NCI-H748 treated with DMSO at 0.1 percent for 48 hours (cell line): ENCODE data around the gene CCDC12.

Experiments used
- DNase-seq: peaks from one replicate; lab custom pipeline; 2025; lab: John Stamatoyannopoulos, UW

CCDC12 gene

DNA sequence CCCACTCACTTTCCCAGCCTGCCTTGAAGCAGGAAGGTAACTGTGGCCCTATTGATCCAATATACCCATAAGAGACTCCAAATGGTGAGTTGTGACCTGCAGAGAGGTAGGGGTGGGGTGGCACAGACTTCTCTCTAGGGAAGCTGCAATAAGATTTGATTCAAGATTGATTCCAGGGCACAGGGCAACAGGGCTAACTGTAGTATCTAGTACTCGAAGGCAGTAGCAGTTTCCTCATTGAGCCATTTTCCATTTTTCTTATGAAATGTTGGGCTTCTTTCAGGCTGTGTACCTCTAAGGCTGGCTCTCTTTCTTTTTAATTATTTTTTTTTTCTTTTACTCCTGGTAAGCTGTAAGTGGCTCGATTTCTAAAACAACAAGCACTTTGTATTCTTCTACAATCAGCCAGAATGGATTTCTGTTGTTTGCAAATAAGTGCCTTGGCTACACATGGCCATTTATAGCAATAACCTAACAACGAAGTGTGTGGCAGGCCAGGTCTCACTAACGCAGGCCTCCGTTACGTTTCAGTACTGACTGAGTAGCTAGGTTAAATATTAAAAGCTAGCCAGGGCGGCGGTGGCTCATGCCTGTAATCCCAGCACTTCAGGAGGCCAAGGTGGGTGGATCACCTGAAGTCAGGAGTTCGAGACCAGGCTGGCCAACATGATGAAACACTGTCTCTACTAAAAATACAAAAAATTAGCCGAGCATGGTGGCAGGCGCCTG is 19.3 kb downstream of the CCDC12 start:
- DNase-seq = no peak

DNA sequence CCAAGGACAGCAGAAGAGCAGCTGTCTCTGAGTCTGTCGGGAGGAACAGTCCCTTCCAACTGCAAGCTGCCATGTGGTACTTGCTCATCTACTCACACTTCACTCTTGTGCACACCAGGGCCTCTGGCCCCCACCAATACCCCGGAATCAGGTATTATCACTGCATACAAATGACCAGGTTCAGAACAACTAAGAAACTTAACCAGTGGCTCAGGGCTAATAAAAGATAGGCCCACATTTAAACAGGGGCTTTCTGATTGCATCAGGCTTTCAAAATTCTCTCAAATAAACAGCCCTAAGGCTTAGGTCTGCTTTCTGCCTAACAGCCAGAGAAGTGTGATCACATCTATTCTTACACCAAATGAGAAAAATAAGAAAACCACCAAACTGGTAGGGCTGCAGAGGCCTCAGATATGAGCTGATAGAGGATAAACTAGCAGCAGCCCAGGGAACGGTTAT is 20.7 kb downstream of the CCDC12 start:
- DNase-seq = no peak

DNA sequence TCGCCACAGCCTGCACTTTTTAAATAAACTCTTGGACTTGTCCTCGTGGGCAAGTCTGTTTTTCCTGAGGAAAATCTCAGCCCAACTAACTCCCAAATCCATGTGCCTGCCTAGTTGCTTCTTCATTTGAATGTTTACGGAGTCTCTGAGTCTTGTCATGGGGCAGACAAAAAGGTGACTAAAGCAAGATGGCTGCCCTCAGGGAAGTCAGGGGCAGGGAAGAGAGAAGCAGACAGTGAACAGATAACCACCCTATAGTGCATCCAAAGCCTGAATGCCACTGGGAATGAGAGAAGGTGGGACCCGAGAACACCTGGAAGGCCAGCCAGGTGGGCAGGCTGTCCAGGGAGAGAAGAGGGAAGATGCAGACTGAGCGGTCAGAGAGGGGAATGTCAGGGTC is 21.4 kb downstream of the CCDC12 start:
- no peak for DNase-seq

DNA sequence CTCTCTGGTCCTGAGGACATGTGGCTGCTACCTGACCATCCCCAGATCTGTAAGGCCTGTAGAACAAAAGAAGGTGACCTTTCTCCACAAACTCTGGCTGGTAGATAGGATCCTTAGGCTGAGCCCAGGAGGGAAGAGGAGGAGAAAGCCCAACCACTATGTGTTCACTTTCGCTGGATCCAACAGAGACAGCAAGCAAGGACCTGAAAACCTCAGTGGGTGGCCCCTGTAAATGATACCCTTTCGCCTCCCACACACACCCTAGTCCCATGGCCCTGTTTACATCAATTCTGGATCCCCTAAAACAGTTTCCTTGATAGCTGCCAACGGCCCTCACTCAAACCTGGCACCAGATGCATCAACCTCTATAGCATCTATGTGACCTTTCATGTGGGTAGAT is 22.4 kb downstream of the CCDC12 start:
- DNase-seq = no peak

DNA sequence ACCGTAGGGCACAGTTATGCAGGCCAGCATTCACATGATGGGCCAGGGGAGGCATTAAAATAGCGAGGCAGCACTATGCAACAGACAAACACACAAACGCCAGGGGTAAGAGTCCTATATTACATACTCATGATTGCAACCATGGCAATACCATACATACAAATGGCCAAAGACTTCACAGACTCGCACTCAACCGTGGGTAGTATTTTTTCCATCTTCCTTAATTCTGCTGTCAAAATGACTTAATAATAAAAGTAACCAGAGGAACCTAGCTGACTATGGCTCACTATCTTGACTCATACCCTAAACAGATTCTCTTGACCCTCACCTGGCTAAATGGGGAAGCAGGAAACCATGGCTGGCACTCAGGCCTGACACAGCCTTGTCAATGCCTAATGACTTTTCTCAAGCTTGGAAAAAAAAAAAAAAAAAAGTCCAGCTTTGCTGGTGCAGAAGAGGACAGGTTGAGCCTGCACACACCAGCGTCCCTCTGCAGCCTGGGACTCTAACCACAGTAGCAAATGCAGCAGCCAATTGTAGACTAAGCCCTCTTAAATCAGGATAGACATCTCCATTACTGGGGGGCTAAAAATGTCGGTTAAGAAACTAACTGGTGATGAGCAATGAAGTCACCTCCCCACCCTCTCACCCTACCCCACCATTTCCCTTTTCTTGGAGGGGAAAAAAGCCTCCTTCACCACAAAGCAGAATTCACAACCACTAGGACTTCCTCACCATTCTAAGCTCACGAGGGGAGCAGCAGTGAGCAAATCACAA is 23.1 kb downstream of the CCDC12 start:
- no peak for DNase-seq

DNA sequence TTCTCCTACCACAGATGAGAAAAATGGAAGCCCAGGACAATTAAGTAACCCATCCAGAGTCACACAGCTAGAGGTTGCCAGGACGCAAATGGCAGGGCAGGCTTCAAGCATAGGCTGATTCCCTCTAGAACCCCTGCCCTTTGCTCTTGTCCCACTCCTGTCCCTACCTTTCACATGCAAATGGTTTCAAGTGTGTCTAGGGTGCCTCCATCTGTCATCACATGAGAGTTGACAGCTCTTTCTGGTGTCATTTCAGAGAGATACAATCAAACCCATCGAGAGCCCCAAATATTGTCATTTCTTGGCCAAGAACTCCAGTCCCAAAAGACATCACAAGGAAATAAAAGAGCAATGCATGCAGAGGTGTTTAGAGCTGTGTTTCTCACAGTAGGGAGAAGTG is 23.7 kb downstream of the CCDC12 start:
- DNase-seq = no peak

DNA sequence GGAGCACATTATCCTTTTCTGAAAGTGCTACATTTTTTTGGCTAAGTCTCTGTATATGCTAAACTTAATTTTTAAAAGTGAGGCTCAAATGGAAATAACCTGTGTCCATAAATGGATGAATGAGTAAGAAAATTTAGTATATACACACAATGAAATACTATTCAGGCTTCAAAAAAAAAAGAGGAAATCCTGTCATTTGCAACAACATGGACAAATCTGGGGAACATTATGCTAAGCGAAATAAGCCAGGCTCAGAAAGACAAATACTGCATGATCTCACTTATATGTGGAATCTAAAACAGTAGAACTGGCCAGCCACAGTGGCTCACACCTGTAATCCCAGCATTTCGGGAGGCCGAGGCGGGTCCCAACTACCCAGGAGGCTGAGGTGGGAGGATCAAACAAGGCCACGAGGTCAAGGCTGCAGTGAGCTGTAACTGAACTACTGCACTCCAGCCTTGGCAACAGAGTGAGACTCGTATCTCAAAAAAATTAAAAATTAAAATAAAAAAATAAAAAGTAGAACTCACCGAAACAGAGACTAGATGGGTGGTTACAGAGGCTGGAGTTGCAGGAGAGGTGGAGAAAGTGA is 25.8 kb downstream of the CCDC12 start:
- no peak for DNase-seq

DNA sequence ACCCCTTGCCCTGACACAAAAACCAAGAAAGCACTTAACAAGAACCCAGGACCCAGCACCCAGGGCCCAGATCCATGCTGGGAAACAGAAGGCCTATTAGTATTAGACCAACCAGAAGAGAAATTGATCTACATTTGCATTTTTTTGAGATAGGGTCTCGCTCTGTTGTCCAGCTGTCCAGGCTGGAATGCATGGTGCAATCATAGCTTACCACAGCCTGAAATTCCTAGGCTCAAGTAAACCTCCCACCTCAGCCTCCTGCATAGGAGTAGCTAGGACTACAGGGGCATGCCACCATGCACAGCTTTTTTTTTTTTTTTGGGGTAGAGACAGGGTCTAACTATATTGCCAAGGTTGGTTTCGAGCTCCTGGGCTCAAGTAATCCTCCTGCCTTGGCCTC is 26.4 kb downstream of the CCDC12 start:
- no peak for DNase-seq

DNA sequence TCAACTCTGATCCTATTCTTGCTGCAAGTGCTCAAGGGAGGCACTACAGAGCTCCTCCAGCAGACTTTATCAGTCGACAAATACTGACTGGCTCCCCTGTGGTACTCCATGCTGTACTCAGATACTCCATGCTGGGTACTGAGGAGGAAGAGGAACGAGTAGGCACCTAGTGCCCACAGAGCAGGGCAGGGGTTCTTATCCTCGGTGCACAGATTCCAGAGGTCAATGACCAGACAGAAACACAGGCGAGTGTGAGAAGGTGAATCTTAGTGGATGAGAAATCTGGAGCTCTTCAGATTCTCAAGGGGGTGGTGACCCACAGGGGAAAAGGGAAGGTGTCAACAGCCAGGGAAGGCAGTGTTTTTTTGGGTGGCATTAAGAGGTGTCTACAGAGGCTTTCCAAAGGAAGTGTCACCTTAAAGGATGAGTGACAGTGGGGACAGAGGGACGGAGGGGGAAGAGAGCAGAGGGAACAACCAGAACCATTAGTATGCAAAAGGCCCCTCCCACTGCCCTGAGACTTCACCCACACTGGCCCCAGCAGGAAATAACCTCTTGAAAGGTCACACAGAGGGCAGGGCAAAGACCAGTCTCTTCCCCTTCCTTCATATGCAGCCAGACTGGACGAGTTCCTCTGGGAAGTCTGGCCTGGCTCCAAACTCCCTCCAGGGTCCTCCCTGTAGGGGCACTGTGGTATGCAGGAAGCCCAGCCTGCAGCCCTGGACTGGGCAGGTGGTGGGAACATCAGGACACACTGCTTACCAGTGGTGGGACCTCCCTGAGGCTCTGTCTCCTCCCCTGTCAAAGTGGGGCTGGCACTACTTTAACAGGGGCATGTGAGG is 27.5 kb downstream of the CCDC12 start:
- no peak for DNase-seq

DNA sequence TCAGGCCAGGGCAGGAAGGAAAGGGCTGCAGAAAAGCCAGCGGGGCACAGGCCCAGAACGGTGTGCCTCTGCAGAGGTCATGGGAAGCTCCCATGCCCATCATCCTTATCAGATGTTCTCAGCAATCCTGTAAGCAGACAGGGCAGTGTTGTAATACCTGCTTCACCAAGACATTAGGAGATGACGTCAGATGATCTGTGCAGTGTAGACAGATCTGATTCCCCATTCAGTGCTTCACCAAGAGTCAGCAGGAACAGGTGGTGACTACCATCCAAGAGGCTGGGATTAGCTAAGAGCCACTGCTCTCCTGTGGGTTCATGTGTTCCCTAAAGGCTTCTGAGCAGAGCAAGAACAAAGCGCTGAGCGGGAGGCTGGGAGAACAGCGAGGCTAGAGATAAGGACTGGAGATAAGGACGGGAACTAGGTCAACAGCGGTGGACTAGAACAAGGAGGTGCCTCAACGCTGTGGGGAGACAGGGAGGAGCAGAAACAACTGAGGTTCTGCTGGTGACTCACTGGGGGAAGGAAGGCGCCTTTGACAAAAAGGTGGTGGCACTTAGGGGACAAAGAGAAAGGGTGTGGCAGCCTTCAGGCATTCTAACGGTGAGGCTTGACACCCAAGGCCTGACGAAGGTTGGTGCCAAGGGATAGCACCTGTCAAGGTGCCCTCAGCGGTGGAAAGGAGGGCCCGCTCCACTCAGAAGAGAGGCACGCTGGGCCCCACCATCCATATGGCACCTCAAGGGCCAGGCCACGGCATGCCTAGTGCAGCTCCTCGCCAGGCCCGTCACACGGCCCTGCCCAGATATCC is 28.4 kb downstream of the CCDC12 start:
- DNase-seq = no peak

DNA sequence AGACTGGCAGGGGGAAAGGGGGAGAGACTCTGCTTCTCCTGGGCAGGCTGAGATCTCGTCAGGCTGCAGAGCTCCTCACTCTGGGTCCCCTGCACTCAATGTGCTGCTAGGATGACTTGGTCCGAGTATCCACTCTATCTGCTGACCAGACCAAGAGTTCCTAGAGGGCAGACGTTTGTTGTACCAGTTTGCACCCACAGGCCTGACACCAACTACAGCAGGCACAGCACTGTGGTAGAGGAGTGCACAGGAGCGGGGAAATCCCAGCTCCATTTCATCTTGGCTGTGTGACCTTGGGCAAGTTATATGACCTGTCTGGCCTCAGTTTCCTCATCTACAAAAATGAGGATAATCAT is 29.0 kb downstream of the CCDC12 start:
- DNase-seq = no peak

DNA sequence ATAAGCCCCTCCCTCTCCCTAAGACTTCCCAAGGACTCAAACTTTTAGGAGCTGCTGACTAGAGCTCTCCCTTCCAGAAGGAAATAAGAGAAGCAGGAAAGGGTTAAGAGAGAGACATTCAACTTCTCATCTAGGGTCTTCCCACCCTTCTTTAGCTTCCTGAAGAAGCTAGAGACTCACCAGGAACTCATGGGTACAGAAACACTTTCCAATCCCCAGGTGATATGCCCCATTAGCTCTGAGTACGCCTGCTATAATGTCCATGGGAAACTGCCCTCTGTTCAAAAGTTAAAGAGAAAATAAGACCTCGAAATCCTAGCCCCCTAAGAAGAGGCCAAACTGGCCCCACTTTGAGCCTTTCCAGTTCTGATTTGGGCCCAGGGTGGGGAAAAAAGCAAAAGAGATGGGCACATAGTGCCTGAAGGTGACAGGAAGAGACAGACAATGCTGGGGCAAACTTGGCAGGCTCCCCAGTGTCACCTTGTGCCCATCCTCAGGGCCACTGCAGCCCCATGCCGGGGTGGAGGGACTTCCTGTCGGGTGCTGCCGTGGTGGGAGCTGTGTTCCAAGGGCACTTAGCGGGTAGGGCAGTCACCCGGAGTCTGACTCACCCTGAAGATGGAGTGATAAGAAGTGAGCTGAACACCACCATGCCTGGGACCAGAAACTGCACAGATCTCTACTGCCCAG is 29.5 kb downstream of the CCDC12 start:
- DNase-seq = no peak

DNA sequence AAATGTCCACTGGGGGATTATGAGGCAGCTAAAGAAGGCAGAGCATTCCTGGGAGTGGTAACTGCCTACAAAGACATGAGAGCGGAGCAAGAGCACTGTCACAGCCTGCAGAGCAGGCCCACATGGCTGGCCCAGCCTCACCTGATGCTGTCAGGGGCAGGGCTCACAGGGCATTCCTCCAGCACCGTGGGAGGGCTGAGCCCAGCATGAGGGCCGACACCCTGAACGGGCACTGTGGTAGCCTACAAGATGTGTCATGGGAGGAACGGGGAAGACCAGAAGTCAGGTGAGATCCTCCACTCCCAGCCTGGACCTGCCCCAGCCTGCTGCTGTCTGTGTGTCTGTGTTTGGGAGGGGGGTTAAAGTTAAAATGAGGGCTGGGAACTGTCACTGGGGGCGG is 30.1 kb downstream of the CCDC12 start:
- DNase-seq = no peak

DNA sequence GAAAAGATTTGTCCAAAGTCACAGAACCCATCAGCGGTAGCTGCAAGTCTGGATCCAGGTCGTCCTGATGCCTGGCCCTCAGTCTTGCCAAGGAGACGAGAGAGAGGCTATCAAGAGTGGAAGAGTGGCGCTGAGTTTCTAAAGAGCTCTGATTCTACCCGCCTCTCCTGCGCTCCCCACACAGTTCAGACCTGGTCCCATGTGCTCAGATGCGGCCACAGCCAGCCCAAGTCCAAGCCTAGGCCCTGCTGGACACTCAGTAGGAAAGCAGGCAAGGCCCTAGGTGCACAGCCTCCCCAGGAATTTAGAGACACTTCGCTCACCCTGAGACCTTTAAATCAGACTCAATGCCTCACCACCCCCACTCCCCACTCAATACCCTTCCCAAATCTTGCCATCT is 32.4 kb downstream of the CCDC12 start:
- no peak for DNase-seq

DNA sequence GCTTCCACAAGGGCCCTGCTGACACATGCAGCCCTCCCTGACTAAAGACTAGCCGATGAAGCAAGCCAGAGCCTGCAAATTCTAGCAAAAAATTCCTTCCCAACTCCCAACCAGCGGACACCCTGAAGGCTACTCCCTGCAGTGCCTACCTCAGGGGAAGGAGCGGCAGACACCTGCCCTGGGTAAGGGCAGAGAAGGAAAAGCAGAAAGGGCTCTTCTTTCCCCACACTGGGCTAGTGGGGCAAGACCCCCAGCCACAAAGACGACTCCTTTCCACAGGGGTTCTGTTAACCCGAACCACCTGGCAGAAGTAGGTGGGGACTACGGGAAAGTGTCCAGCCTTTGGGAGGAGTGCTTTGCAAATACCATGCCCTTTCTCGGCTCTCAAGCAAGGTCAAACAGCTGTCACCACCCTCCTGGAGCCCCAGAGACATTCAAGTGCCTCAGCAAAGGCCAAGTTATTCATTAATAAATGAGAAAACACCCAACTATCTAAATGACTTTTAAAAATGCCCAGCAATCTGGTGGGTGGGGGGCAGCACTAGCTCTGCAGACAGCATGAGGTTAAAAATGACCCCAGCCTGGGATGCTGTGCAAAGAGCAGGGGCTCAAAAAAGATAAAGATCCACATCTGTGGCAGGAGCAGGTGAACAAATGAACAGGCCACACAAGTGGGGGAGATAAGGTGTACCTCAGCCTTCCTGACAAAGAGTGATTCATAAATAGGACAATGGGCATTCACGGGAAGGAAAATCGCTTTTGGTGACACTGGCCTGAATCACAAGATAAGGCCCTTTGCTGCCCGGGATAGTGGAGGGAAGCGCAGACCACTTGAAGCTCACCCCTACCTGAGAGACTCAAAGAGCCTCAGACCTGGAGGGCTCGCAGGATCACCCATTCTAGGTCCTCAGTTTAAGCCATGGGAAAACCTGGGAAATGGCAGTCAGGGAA is 33.0 kb downstream of the CCDC12 start:
- no peak for DNase-seq

DNA sequence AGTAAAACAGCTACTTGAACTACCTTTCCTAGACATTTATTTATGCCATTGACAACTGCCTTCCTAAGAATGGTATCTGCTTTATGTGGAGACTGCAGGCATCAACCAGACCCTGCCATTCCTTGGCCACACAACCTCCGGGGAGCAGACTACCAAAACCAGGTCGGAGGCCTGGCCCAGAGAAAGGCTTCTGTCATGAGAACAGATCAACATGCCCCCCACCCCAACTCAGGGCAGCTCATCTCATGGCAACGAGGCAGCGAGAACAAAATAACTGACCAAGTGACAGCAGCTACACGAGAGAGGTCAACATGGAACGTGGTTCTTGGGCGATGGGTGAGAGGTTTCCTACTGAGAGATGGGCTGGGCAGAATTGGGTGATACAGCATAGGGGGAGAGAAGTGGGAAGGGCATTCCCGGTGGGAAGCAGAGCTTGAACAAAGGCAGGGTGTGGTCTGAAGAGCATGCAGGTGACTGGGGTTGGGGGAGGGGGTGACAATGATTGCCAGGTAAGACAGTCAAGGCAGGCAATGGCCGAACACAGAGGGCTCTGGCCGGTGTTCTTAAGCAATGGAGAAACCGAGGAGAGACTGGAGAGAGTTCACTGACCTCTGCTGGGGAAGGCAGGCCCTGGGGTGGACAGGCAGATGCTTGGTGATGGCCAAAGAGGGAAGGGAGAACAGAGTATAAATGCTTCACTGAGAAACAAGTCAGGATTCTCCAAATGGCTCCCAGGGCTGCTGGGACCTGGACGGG is 33.9 kb downstream of the CCDC12 start:
- no peak for DNase-seq

DNA sequence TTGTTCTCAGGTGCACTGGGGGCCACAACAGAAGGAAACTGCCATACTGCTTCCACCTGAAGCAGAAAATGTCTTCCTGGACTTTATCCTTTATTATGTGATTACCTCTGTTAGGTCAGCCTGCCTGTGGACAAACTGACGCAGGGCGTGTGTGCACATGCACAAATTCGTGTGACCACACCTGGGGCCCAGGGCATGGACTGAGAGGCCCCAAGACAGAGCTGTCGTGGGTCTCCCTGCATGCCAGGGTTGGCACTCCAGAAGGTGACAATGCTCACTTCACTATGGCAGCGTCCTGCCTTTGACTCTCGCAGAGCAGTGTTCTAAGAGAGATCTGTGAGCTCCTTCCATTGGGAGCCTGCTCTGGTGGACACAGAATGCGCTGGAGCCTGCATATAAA is 34.5 kb downstream of the CCDC12 start:
- no peak for DNase-seq

DNA sequence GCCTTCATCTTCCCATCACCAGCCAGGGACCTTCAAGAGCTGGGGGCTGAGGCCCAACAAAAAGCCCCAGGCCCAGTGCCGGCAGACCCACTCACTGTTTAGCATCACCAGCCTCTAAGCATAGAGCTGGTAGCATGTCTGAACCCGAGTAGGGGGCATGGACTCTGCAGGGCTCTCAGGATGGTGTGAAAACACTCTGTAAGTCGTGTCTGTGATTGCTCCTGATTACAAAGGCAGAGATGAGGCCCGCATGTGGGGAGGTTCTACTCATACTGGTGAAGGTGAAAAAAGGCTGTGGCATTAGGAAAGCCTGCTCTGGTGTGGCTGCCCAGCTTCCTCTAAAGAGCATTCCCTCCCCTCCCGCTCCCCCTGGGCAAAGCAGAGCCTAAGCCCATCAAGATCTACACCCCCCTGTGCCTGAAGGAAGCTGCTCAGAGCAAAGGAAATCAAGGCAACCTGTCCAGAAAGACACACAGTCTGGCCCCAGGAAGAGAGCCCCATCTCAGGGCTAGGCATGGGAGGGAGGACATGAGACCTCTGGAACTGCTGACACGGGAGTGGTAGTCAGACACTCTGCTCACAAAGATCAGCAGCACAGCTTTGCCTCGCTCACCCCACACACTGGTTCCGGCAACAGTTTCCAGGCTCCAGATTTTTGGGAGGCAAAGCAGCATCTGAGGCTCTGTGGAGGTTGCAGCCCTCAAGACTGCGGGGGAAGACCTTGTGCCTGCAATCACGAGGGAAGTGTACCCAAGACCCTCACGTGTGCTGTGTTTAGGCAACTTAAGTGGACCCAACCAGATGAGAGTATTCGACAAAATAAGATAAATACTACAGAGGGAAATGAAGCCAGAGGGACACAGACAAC is 36.7 kb downstream of the CCDC12 start:
- DNase-seq = no peak
